NCI-H774 (cell line): ENCODE results near the gene TP53RK.

Experiments
- DNase-seq: peaks from one replicate; lab custom pipeline; 2025; lab: John Stamatoyannopoulos, UW

TP53RK gene

DNA sequence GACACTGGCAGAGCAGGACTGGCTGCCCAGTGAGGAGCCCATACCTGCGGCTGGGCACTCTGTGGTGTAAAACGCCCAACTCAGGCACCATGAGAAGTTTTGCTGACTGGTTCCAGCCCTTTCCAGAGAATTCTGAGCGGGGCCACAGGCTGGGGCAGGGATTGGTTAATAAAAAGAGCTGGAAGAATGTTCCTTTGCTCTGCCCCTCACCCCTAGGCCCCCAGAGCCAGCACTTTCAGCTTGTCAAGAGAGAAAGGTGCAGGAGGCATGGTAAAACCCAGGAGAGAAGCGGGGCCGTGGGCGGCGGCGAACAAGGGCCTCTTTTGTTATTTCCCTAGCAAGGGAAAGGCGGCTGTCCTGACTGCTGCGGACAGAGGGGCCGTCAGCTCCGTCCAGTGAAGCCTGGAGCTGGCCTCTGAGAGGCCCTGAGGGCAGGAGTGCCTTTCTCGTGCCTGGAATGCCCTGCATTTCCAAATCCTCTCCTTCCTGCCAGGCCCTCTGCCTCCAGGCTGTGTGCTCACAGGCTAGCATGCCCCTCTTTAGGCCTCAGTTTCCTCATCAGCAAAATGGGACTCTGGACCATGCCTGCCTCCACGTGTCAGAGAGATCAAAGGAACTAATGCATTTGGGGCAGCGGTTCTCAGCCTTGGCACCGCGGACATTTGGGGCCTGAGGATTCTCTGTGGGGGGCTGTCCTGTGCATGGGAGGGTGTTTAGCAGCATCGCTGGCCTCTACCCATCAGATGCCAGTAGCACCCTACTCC is 50.9 kb downstream of the TP53RK start:
- DNase-seq: no peak

GRCh38 chr20:46637427-46638133 is 51.7 kb downstream of the TP53RK start:
- DNase-seq: no peak

GRCh38 chr20:46637020-46637419 is 52.2 kb downstream of the TP53RK start:
- DNase-seq: no peak

- DNase-seq: no peak
Observed at GRCh38 chr20:46636514-46636913, 52.7 kb downstream of the TP53RK start.

GRCh38 chr20:46635514-46636136 is 53.6 kb downstream of the TP53RK start:
- DNase-seq: no peak

DNA sequence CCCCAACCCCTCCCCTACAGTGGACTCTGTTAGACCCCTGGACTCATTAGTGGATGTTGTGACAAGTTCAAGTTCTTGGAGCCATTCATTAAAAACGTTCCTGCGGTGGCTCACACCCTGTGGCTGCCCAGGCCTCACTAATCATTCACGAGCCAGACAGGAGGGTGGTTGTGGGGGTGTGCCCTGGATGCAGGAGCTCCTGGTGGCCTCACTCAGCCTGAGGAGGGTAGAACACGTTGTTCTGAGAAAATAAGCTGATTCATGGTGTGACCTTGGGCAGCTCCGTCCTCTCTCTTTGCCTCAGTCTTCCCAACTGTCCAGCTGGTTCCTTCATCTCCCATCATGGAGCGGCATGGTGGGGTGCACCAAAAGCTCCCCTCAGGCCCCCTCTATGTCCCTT is 54.7 kb downstream of the TP53RK start:
- no peak for DNase-seq
